Esophagus muscularis mucosa (tissue), 2 donors: ENCODE data around the gene MEAK7.

Source experiments
- POLR2A ChIP-seq: fragments of 450-650 bp; IDR thresholded peaks from one replicate; pipeline ENCODE4 v1.6.1; 2017; ENCODE audit warnings: antibody characterized with exemption, moderate library complexity, mild to moderate bottlenecking, low read depth
- POLR2AphosphoS5 ChIP-seq, 2 donors: sonication (generic); formaldehyde crosslinking; IDR thresholded peaks; one replicate each; pipeline ENCODE4 v1.6.1; 2017; ENCODE audit warnings: antibody characterized with exemption in 2 of 2

DNA sequence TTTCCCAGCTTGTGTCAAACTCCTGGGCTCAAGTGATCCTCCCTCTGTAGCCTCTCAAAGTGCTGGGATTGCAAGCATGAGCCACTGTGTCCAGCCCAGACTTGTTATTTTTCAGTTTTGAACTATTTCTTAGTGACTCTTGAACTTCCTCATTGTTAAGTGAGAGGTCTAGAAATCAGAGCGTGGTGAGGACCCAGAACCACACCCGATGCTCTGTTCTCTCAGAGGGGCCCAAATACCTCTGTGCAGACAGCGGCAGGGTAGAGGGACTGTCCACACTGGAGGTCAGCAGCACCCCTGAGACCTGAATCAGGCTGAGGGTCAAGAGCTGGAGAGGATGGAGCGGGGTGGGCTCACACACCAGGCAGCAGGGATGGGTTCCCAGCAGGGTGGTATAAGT, 47.7 kb upstream of the MEAK7 start:
- no peak for TF ChIP-seq POLR2AphosphoS5 (IDR thresholded peaks at IDR 0.05)
- TF ChIP-seq POLR2A, result no peak
